OCI-LY7 (cell line): ENCODE data around the gene HDAC9. TPM values are rescaled to one million over a fixed set of nuclear protein-coding genes. Genes with fewer than 3 reads are reported as not detected.

ENCODE experiments used
- BruUV-seq: library from RNA; stranded (reverse); fragments of 400-500 nt; replicated peaks from 2 replicates; lab custom pipeline; 2021; lab: Mats Ljungman, UMichigan
- CTCF ChIA-PET: fragments of 300-600 bp; sonication (Branson Sonifier 250); formaldehyde crosslinking; loops from one replicate; lab custom pipeline; 2022; ENCODE audit warnings: antibody characterized with exemption; ENCODE audit not compliant: unreplicated experiment; lab: Charles Lee
- POLR2A ChIA-PET: fragments of 300-600 bp; sonication (Branson Sonifier 250); formaldehyde crosslinking; loops from one replicate; lab custom pipeline; 2022; ENCODE audit warnings: antibody characterized with exemption; lab: Charles Lee
- DNase-seq: peaks from one replicate; pipeline ENCODE4 v3.0.0-alpha.2; 2015; ENCODE audit warnings: low spot score
- H2AFZ ChIP-seq: fragments of 200-600 bp; sonication (generic), shearing (Covaris generic); 2 replicates; pipeline ENCODE4 v1.6.1; 2014; ENCODE audit warnings: mild to moderate bottlenecking, antibody characterized with exemption, low read length, moderate library complexity
- H3K27ac ChIP-seq: fragments of 200-600 bp; sonication (generic); 2 replicates; pipeline ENCODE4 v1.5.1; 2014; ENCODE audit warnings: mixed run types, low read depth, mild to moderate bottlenecking, moderate library complexity, low read length, inconsistent platforms; ENCODE audit not compliant: poor library complexity, severe bottlenecking
- H3K36me3 ChIP-seq: fragments of 200-600 bp; sonication (generic); 2 replicates; pipeline ENCODE4 v1.6.1; 2014; ENCODE audit warnings: mild to moderate bottlenecking, antibody characterized with exemption, low read length, moderate library complexity, mixed read lengths; ENCODE audit not compliant: insufficient read depth
- H3K4me1 ChIP-seq: fragments of 200-600 bp; sonication (generic); 2 replicates; pipeline ENCODE4 v1.5.1; 2014; ENCODE audit warnings: mild to moderate bottlenecking, low read length; ENCODE audit not compliant: insufficient read depth, poor library complexity, severe bottlenecking
- H3K4me2 ChIP-seq: fragments of 200-600 bp; sonication (generic); 2 replicates; pipeline ENCODE4 v1.6.1; 2014; ENCODE audit warnings: mild to moderate bottlenecking, low read length
- H3K4me3 ChIP-seq: fragments of 200-600 bp; sonication (generic); 2 replicates; pipeline ENCODE4 v1.5.1; 2014; ENCODE audit warnings: mild to moderate bottlenecking, low read depth, low read length; ENCODE audit not compliant: poor library complexity, severe bottlenecking
- H3K79me2 ChIP-seq: fragments of 200-600 bp; sonication (generic); 2 replicates; pipeline ENCODE4 v1.6.1; 2016; ENCODE audit warnings: low read depth, mild to moderate bottlenecking, low read length, moderate library complexity, mixed read lengths; ENCODE audit not compliant: insufficient read depth
- H3K9me2 ChIP-seq: fragments of 200-600 bp; sonication (generic); 2 replicates; pipeline ENCODE4 v1.6.1; 2016; ENCODE audit warnings: mild to moderate bottlenecking, low read length, mixed read lengths; ENCODE audit not compliant: insufficient read depth
- H3K9me3 ChIP-seq: fragments of 200-600 bp; sonication (generic); 2 replicates; pipeline ENCODE4 v1.6.1; 2014; ENCODE audit warnings: mild to moderate bottlenecking, mixed run types, low read length, mixed read lengths
- H4K20me1 ChIP-seq: fragments of 200-600 bp; sonication (generic); 2 replicates; pipeline ENCODE4 v1.6.1; 2014; ENCODE audit warnings: mild to moderate bottlenecking, antibody characterized with exemption, low read length, moderate library complexity, mixed read lengths; ENCODE audit not compliant: insufficient read depth
- CTCF ChIP-seq: fragments of 200-600 bp; sonication (generic); conservative IDR thresholded peaks from 2 replicates; pipeline ENCODE4 v1.5.1; 2014; ENCODE audit warnings: mild to moderate bottlenecking, antibody characterized with exemption, low read length, moderate library complexity, mixed read lengths
- EZH2phosphoT487 ChIP-seq: fragments of 200-600 bp; sonication (generic); IDR thresholded peaks from 2 replicates; pipeline ENCODE4 v1.6.1; 2018; ENCODE audit warnings: low read depth, borderline replicate concordance, mild to moderate bottlenecking, mixed run types, antibody characterized with exemption, low read length, moderate library complexity, mixed read lengths
- intact Hi-C: fragments of 100-400 bp; cut with micrococcal nuclease; formaldehyde crosslinking; loops from one replicate; pipeline ENCODE4 v1.10.0; 2022; ENCODE audit not compliant: unreplicated experiment
- total RNA-seq, 2 experiments: library from RNA; depleted of rRNA in 1 of 2; stranded (reverse); fragments of >200 nt in 1 of 2; shearing (Covaris generic) in 1 of 2; gene quantifications; 2 replicates each; pipeline ENCODE4 v1.2.3, GENCODE V29; 2014 to 2022

HDAC9 gene
- total RNA-seq, 2 experiments from 2014 or later = 58.8 to 91.7 TPM

- Histone ChIP-seq H3K9me2 (no peaks in the 10 kb centered on the region), H3K4me1 (no peaks in the 10 kb centered on the region), H3K27ac (no peak overlapping the region), H3K79me2 (no peaks in the 10 kb centered on the region), H3K9me3 (no peaks in the 10 kb centered on the region), H2AFZ (no peak overlapping the region), H3K36me3 (no peaks in the 10 kb centered on the region), H4K20me1 (no peaks in the 10 kb centered on the region), H3K4me3 (no peak overlapping the region), H3K4me2 (no peak overlapping the region)
- CTCF ChIA-PET = no interaction called here
- TF ChIP-seq EZH2phosphoT487 = no peak
- no peak for TF ChIP-seq CTCF
- intact Hi-C loops = no loop called here
- POLR2A ChIA-PET = no interaction called here
- DNase-seq = no peak
- BruUV-seq = no TSS peak
Measured at GRCh38 chr7:18996583-18996982, 501.0 kb downstream of the HDAC9 start.

- no peaks in the 10 kb centered on the region for H3K4me1 ChIP-seq
- BruUV-seq = no TSS peak
- no peak for TF ChIP-seq EZH2phosphoT487
- no peak for TF ChIP-seq CTCF
Measured at GRCh38 chr7:18997477-18998150, 502.1 kb downstream of the HDAC9 start.

GRCh38 chr7:19000410-19000809, 504.9 kb downstream of the HDAC9 start:
- H2AFZ ChIP-seq = no peak overlapping the region
- H3K9me2 ChIP-seq = no peaks in the 10 kb centered on the region
- H3K9me3 ChIP-seq = no peaks in the 10 kb centered on the region
- no peaks in the 10 kb centered on the region for H3K79me2 ChIP-seq
- intact Hi-C loops = no loop called here
- no peak overlapping the region for H3K4me2 ChIP-seq
- CTCF ChIA-PET = no interaction called here
- no peak overlapping the region for H3K4me3 ChIP-seq
- no peak for TF ChIP-seq EZH2phosphoT487
- no peak for TF ChIP-seq CTCF
- H3K36me3 ChIP-seq = no peaks in the 10 kb centered on the region
- no peaks in the 10 kb centered on the region for H4K20me1 ChIP-seq
- H3K27ac ChIP-seq = no peak overlapping the region
- BruUV-seq = no TSS peak
- POLR2A ChIA-PET = no interaction called here
- H3K4me1 ChIP-seq = no peaks in the 10 kb centered on the region
- DNase-seq = no peak

More at GRCh38 chr7:18997477-18998150, 502.1 kb downstream of the HDAC9 start:
- no peaks in the 10 kb centered on the region for H3K9me2 ChIP-seq
- no peak overlapping the region for H3K27ac ChIP-seq
- no peaks in the 10 kb centered on the region for H3K9me3 ChIP-seq
- H4K20me1 ChIP-seq = no peaks in the 10 kb centered on the region
- no peak overlapping the region for H2AFZ ChIP-seq
- no peaks in the 10 kb centered on the region for H3K79me2 ChIP-seq
- no peak for DNase-seq
- ChIA-PET POLR2A (no interaction called here), CTCF (no interaction called here)
- no peaks in the 10 kb centered on the region for H3K36me3 ChIP-seq
- intact Hi-C loops = no loop called here
- no peak overlapping the region for H3K4me3 ChIP-seq
- H3K4me2 ChIP-seq = no peak overlapping the region
